ENCODE results near the gene CUTA. TPM values are rescaled to one million over a fixed set of nuclear protein-coding genes. Genes with fewer than 3 reads are reported as not detected.

CUTA gene
- total RNA-seq, 2 donors from 2014 or later = 198 to 219 TPM

DNA sequence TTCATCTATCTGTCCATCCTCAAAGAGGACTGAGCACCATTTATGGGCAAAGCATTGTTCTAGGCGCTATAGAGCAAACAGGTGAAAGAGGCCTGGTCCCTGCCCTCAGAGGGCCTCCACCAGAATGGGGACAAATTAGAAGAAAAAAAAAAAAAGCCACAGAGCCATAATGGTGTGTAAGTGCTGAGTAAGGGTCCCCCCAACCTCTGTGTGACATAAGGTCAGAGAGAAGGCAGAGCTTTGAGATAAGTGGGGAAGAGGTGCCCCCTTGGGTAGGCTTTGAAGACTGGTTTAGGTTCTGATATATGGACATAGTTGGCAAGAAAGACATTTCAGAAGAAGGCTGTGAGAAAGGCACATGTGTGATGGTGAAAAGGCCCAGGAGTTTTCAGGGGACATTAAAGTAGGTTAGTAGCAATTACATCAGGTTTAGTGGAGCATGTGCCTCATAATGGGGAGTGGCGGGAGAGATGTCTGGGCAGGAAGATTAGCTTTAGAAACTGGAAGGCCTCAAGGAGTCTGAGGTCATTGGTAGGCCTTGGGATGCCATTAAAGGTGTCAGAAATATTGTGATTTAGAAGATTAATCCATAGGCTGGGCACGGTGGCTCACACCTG, 21.2 kb upstream of the CUTA start:
- WGBS, 2 experiments (ENCODE audit: insufficient coverage in 1 of 2, insufficient read length in 1 of 2) = 95 to 98% methylated on average over 2 to 3 of the region's 3 CpGs
- no peak for DNase-seq
- peaks cover 2% of the 10 kb centered on the region for H3K4me1 Mint-ChIP-seq
- no peak overlapping the region for H3K4me3 Mint-ChIP-seq
- Histone ChIP-seq H3K4me3 (ENCODE audit: low read length) (no peak overlapping the region), H3K27ac (ENCODE audit: low read depth, low read length) (no peak overlapping the region), H3K27me3 (ENCODE audit: control insufficient read depth, insufficient read depth, low read length, poor library complexity, severe bottlenecking) (no peaks in the 10 kb centered on the region), H3K36me3 (ENCODE audit: control insufficient read depth, insufficient read depth, low read length) (peaks cover 65% of the 10 kb centered on the region), H3K9me3 (ENCODE audit: control insufficient read depth, low read length) (no peaks in the 10 kb centered on the region), H3K4me1 (ENCODE audit: control insufficient read depth, insufficient read depth, low read length) (no peaks in the 10 kb centered on the region), H3K9ac (ENCODE audit: extremely low read depth, low read length, poor library complexity, severe bottlenecking) (no peak overlapping the region)
- peaks cover 69% of the 10 kb centered on the region for H3K36me3 Mint-ChIP-seq (ENCODE audit: low read depth)
- H3K27me3 Mint-ChIP-seq (ENCODE audit: insufficient read depth) = no peaks in the 10 kb centered on the region
- H3K9me3 Mint-ChIP-seq = no peaks in the 10 kb centered on the region
- no peak overlapping the region for H3K27ac Mint-ChIP-seq
- no peak for TF ChIP-seq CTCF (conservative IDR thresholded peaks at IDR 0.05)

- no peak for TF ChIP-seq CTCF (conservative IDR thresholded peaks at IDR 0.05)
- Mint-ChIP-seq H3K27me3 (ENCODE audit: insufficient read depth) (no peaks in the 10 kb centered on the region), H3K4me3 (no peak overlapping the region), H3K4me1 (peaks cover 14% of the 10 kb centered on the region), H3K27ac (no peak overlapping the region), H3K36me3 (ENCODE audit: low read depth) (peaks cover 68% of the 10 kb centered on the region), H3K9me3 (no peaks in the 10 kb centered on the region)
- Histone ChIP-seq H3K27me3 (ENCODE audit: control insufficient read depth, insufficient read depth, low read length, poor library complexity, severe bottlenecking) (no peaks in the 10 kb centered on the region), H3K4me1 (ENCODE audit: control insufficient read depth, insufficient read depth, low read length) (peaks cover 1% of the 10 kb centered on the region), H3K9ac (ENCODE audit: extremely low read depth, low read length, poor library complexity, severe bottlenecking) (no peak overlapping the region), H3K4me3 (ENCODE audit: low read length) (no peak overlapping the region), H3K36me3 (ENCODE audit: control insufficient read depth, insufficient read depth, low read length) (peaks cover 53% of the 10 kb centered on the region), H3K27ac (ENCODE audit: low read depth, low read length) (no peak overlapping the region), H3K9me3 (ENCODE audit: control insufficient read depth, low read length) (no peaks in the 10 kb centered on the region)
- 95 to 96% methylated on average over 9 to 18 of the region's 18 CpGs for WGBS, 2 experiments (ENCODE audit: insufficient coverage in 1 of 2, insufficient read length in 1 of 2)
- no peak for DNase-seq
Observed at GRCh38 chr6:33437666-33438065, 19.8 kb upstream of the CUTA start.

DNA sequence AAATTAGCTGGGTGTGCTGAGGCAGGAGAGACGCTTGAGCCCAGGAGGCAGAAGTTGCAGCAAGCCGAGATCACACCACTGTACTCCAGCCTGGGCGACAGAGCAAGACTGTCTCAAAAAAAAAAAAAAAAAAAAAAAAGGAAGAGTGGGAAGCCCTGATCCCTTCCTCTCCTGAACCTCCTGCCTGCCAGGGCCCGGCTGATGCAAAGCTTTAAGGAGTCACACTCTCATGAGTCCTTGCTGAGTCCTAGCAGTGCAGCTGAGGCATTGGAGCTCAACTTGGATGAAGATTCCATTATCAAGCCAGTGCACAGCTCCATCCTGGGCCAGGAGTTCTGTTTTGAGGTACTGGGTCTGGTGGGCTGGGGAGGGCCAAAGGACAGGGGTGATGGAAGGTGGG, 17.1 kb upstream of the CUTA start:
- no peaks in the 10 kb centered on the region for H3K9me3 ChIP-seq (ENCODE audit: control insufficient read depth, low read length)
- no peak for DNase-seq
- H3K4me3 ChIP-seq (ENCODE audit: low read length) = no peak overlapping the region
- H3K4me1 ChIP-seq (ENCODE audit: control insufficient read depth, insufficient read depth, low read length) = peaks cover 11% of the 10 kb centered on the region
- no peaks in the 10 kb centered on the region for H3K27me3 ChIP-seq (ENCODE audit: control insufficient read depth, insufficient read depth, low read length, poor library complexity, severe bottlenecking)
- Mint-ChIP-seq H3K4me1 (peaks cover 35% of the 10 kb centered on the region), H3K4me3 (no peak overlapping the region), H3K9me3 (no peaks in the 10 kb centered on the region), H3K36me3 (ENCODE audit: low read depth) (peaks cover 52% of the 10 kb centered on the region), H3K27ac (peak overlapping the region; percentile 61), H3K27me3 (ENCODE audit: insufficient read depth) (no peaks in the 10 kb centered on the region)
- no peak for TF ChIP-seq CTCF (conservative IDR thresholded peaks at IDR 0.05)
- no peak overlapping the region for H3K27ac ChIP-seq (ENCODE audit: low read depth, low read length)
- 96 to 100% methylated on average over 1 to 4 of the region's 4 CpGs for WGBS, 2 experiments (ENCODE audit: insufficient coverage in 1 of 2, insufficient read length in 1 of 2)
- H3K9ac ChIP-seq (ENCODE audit: extremely low read depth, low read length, poor library complexity, severe bottlenecking) = no peak overlapping the region
- H3K36me3 ChIP-seq (ENCODE audit: control insufficient read depth, insufficient read depth, low read length) = peaks cover 39% of the 10 kb centered on the region
